ENCODE data around the gene RBBP8. TPM values are rescaled to one million over a fixed set of nuclear protein-coding genes. Genes with fewer than 3 reads are reported as not detected.

Gene RBBP8
- total and polyA plus RNA-seq, 10 of the 15 experiments (the other 5 are each of a cell fraction or from before 2014, with no cell fraction given) = 46.2 to 82.3 (median 68.7) TPM

DNA sequence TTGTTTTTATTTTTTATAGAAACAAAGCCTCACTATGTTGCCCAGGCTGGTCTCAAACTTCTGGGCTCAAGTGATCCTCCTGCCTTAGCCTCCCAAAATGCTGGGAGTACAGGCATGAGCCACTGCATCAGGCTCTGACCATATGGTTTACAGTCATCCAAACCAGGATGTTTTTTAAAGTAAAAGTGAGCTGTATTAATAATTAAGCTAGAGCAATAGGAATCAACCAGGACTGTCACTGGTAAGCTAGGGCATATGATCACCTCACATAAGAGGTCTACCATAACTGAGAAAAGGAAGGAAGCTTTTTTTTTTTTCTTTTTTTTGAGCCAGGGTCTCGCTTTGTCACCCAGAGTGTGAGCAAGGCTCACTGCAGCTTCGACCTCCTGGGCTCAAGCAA is 8.5 kb upstream of the RBBP8 start (continued):
- TF ChIP-seq, protein P1, sequence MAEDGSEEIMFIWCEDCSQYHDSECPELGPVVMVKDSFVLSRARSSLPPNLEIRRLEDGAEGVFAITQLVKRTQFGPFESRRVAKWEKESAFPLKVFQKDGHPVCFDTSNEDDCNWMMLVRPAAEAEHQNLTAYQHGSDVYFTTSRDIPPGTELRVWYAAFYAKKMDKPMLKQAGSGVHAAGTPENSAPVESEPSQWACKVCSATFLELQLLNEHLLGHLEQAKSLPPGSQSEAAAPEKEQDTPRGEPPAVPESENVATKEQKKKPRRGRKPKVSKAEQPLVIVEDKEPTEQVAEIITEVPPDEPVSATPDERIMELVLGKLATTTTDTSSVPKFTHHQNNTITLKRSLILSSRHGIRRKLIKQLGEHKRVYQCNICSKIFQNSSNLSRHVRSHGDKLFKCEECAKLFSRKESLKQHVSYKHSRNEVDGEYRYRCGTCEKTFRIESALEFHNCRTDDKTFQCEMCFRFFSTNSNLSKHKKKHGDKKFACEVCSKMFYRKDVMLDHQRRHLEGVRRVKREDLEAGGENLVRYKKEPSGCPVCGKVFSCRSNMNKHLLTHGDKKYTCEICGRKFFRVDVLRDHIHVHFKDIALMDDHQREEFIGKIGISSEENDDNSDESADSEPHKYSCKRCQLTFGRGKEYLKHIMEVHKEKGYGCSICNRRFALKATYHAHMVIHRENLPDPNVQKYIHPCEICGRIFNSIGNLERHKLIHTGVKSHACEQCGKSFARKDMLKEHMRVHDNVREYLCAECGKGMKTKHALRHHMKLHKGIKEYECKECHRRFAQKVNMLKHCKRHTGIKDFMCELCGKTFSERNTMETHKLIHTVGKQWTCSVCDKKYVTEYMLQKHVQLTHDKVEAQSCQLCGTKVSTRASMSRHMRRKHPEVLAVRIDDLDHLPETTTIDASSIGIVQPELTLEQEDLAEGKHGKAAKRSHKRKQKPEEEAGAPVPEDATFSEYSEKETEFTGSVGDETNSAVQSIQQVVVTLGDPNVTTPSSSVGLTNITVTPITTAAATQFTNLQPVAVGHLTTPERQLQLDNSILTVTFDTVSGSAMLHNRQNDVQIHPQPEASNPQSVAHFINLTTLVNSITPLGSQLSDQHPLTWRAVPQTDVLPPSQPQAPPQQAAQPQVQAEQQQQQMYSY (CRISPR knock-in tag; IDR thresholded peaks at IDR 0.05) = no peak
- TF ChIP-seq, protein P2, sequence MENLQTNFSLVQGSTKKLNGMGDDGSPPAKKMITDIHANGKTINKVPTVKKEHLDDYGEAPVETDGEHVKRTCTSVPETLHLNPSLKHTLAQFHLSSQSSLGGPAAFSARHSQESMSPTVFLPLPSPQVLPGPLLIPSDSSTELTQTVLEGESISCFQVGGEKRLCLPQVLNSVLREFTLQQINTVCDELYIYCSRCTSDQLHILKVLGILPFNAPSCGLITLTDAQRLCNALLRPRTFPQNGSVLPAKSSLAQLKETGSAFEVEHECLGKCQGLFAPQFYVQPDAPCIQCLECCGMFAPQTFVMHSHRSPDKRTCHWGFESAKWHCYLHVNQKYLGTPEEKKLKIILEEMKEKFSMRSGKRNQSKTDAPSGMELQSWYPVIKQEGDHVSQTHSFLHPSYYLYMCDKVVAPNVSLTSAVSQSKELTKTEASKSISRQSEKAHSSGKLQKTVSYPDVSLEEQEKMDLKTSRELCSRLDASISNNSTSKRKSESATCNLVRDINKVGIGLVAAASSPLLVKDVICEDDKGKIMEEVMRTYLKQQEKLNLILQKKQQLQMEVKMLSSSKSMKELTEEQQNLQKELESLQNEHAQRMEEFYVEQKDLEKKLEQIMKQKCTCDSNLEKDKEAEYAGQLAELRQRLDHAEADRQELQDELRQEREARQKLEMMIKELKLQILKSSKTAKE (IDR thresholded peaks at IDR 0.05; ENCODE audit: low read depth, poor library complexity, severe bottlenecking) = no peak
- TF ChIP-seq, protein P3, sequence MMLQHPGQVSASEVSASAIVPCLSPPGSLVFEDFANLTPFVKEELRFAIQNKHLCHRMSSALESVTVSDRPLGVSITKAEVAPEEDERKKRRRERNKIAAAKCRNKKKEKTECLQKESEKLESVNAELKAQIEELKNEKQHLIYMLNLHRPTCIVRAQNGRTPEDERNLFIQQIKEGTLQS (IDR thresholded peaks at IDR 0.05; ENCODE audit: borderline replicate concordance, extremely low read depth, low read depth, low read length) = no peak
- no peak for TF ChIP-seq NR2C1 (IDR thresholded peaks at IDR 0.05)
- TF ChIP-seq, protein P4, sequence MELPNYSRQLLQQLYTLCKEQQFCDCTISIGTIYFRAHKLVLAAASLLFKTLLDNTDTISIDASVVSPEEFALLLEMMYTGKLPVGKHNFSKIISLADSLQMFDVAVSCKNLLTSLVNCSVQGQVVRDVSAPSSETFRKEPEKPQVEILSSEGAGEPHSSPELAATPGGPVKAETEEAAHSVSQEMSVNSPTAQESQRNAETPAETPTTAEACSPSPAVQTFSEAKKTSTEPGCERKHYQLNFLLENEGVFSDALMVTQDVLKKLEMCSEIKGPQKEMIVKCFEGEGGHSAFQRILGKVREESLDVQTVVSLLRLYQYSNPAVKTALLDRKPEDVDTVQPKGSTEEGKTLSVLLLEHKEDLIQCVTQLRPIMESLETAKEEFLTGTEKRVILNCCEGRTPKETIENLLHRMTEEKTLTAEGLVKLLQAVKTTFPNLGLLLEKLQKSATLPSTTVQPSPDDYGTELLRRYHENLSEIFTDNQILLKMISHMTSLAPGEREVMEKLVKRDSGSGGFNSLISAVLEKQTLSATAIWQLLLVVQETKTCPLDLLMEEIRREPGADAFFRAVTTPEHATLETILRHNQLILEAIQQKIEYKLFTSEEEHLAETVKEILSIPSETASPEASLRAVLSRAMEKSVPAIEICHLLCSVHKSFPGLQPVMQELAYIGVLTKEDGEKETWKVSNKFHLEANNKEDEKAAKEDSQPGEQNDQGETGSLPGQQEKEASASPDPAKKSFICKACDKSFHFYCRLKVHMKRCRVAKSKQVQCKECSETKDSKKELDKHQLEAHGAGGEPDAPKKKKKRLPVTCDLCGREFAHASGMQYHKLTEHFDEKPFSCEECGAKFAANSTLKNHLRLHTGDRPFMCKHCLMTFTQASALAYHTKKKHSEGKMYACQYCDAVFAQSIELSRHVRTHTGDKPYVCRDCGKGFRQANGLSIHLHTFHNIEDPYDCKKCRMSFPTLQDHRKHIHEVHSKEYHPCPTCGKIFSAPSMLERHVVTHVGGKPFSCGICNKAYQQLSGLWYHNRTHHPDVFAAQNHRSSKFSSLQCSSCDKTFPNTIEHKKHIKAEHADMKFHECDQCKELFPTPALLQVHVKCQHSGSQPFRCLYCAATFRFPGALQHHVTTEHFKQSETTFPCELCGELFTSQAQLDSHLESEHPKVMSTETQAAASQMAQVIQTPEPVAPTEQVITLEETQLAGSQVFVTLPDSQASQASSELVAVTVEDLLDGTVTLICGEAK (IDR thresholded peaks at IDR 0.05; ENCODE audit: borderline replicate concordance) = no peak
